Right renal pelvis (tissue), 4 donors: ENCODE data around the gene ASTE1. TPM values are rescaled to one million over a fixed set of nuclear protein-coding genes. Genes with fewer than 3 reads are reported as not detected.
"Not testable (repeated sequence)": the region's sequence is repeated elsewhere in the genome, so short reads cannot be mapped to it uniquely, and the experiment has no call there.

ENCODE experiments used
- DNase-seq, 4 donors: peaks; one replicate each; pipeline ENCODE4 v3.0.0-alpha.2; 2013; ENCODE audit warnings: low read depth in 4 of 4, low spot score in 3 of 4, missing footprints in 1 of 4
- polyA plus RNA-seq, 4 donors: library from polyadenylated mRNA; unstranded; fragments of 120-200 nt; gene quantifications; one replicate each; pipeline ENCODE4 v1.2.1, GENCODE V29; 2013; ENCODE audit not compliant: insufficient read length in 4 of 4

ASTE1 gene
- polyA plus RNA-seq, 4 donors: 12.1 to 17.6 (median 15.0) TPM

- no peak for DNase-seq
Observed at GRCh38 chr3:131018970-131019369, 7.7 kb downstream of the ASTE1 start.

GRCh38 chr3:131009698-131010097 lies 16.9 kb downstream of the ASTE1 start:
- no peak for DNase-seq

- DNase-seq: no peak
Observed at GRCh38 chr3:131008326-131008725, 18.3 kb downstream of the ASTE1 start.

- DNase-seq: no peak
Observed at GRCh38 chr3:131007782-131008181, 18.8 kb downstream of the ASTE1 start.

DNA sequence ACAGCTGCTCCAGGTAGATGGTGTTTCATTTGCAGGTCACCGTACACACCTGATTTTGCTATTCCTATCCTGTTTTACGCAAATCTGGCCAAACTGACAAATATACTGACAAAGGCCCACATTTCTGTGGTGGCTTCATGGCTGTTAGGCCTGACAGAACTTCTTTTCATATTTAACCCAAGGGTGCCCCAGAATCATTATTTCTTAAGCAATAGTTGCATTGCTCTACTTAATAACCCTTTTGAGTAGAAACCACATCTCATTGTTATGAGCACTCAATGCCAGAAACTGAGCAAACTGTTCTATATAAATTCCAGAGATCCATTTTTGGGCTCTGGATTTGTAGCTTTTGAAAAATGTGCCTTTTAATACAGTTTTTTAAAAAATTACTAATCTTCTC lies 19.4 kb downstream of the ASTE1 start:
- no peak for DNase-seq

GRCh38 chr3:131004603-131005002 lies 22.0 kb downstream of the ASTE1 start:
- DNase-seq: no peak

DNA sequence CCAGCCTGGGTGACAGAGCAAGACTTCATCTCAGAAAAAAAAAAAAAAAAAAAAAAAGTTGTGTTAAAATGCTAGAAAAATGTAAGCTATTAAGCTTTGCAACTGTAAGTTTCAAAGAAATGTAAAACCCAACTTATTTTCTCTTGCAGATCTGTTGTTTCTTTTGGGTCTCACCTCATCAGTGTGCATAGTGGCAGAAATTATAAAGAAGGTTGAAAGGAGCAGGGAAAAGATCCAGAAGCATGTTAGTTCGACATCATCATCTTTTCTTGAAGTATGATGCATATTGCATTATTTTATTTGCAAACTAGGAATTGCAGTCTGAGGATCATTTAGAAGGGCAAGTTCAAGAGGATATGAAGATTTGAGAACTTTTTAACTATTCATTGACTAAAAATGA lies 25.6 kb downstream of the ASTE1 start:
- no peak for DNase-seq

GRCh38 chr3:130997289-130997688 lies 29.3 kb downstream of the ASTE1 start:
- DNase-seq: no peak

DNA sequence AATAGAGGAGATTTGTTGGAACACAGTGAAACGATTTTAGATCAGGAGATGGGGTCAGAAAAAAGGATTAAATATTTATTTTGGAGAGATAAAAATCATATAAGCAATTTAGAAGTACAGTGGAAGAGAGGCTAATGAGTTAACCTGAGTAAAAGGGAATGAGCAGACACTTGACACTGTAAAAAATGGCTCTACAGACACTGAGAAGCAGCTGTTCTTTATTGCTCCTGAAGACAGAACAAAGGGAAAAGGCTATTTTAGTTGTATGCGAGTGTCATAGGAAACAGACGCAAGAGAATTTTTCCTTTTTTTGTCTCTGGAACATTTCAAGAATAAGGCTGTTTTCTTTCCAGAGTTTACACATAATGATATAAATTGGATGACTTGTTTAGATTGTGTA lies 34.3 kb downstream of the ASTE1 start:
- no peak for DNase-seq

DNA sequence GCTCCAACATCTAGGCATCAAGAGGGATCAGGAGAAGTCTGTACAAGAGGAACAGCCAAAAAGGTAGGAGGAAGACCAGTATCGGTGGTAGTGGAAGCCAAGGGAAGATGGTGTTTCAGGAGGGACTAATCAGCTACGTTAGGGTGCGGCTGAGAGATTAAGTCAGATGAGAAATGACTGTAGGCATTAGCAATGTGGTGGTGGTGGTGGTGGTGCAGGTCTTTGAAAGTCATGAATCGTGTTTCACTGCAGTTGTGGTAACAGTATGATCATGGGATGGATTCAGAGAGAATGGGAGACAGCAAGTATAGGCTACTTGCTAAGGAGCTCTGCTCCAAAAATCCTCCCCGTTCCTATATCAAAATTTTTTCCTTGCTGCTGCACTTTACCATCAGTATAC lies 35.5 kb downstream of the ASTE1 start:
- no peak for DNase-seq

- no peak for DNase-seq
Observed at GRCh38 chr3:130990282-130990681, 36.3 kb downstream of the ASTE1 start.

DNA sequence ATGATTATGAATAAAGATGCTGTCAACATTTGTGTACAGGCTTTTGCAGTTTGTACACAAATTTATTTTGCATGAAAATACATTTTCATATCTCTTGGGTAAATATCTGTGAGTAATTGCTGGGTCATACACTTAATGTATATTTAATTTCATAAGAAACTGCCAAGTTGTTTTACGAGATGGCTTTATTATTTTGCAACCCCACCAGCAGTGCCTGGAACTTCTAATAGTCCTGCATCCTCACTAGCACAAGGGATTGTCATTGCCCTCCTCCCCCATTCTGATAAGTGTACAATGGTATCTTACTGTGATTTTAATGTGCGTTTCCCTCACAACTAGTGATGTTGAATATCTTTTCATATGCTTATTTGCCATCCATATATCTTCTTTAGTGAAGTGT lies 45.2 kb downstream of the ASTE1 start:
- no peak for DNase-seq

DNA sequence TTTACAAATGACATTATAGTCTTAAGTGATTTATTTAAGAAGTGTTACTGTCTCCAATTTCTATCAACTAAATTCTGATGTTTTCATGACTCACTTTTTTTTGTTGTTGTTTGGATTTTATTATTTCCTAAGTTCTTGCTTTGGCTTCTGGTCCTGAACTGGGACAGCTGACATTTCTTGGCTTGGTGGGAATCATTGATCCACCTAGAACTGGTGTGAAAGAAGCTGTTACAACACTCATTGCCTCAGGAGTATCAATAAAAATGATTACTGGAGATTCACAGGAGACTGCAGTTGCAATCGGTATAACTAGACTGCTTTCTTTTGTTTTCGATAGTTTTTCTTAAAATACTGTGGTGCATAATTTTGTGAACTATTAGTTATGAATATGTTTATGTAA lies 47.5 kb downstream of the ASTE1 start:
- no peak for DNase-seq

DNA sequence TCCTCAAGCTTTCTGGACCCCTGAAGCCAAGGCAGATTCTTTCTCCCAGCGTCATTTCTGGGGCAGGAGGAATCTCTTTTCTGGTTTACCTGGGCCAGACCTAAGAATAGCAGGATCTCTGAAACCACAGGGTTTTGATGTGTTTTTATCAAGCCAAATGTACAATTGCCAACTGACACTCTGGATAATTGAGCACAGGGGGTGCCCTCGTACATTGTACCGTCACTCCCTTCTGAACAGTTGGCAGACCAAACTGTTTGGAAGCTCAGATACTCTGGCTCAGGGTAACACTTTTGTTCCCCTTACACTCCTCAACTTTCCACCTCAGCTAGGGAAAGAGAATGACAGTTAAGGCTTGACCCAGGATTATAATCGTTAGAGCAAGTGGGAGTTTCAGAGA lies 49.9 kb downstream of the ASTE1 start:
- DNase-seq: no peak

DNA sequence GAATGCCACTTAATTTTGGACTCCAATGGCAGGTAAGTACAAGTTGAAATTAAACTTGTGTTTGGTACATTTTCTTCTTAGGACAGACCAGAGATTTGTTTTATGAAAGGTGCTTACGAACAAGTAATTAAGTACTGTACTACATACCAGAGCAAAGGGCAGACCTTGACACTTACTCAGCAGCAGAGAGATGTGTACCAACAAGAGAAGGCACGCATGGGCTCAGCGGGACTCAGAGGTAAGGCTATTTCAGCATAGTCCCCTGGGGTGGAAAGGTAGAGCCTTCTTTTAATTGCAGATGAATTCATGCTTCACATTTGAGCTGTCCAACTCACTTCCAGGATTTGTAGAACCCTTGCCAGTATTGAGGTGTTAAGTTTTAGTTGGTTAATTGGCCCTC lies 51.4 kb downstream of the ASTE1 start:
- DNase-seq: no peak

DNA sequence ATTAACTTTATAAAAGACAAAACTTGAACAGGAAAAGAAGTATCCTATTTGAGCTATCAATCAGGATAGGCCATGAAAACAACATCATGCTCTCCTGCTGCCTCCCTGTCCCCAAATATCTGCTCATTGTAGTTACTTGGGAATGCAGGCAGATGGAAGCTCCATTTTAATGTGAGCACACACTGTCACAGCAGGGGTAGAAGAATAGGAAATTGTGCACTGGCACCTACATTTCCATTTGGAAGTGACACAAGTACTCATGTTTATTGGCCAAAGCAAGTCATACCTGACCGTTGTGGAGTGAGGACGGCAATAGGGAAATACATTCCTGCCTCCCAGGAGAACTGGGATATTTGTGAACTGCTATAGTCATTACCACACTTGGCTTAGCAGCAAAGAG lies 52.4 kb downstream of the ASTE1 start:
- no peak for DNase-seq

DNA sequence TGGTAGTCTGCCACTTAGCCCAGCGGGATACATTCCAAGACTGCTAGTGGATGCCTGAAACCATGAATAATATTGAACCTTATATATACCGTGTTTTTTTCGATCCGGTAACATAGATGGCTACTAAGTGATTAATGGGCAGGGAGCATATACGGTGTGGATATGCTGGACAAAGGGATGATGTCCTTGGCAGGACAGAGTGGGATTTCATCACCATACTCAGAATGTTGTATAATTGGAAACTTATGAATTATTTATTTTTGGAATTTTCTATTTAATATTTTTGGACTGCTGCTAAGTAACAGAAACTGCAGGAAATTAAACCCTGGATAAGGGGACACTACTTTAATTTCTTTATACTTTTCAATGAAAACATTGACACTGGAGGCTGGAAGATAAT lies 53.2 kb downstream of the ASTE1 start:
- DNase-seq: no peak

GRCh38 chr3:130972592-130972991 lies 54.0 kb downstream of the ASTE1 start:
- DNase-seq: not testable (repeated sequence)

DNA sequence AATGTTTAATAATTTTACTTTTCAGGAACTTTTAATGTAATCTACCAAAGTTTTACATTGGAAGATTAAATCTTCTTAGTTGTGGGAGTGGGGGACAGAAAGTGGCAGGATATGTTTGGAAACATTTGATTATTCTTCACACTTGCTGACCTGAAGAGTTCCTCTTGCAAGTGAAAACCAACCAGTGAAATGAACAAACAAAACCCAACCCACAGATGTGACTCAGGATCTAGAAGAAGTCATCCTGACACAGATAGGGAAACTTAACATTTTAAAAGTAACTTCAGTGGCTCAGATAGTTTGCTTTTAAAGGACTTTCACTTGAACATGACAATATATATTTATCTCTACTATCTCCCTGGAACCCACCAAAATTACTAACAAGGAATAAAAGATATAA lies 55.4 kb downstream of the ASTE1 start:
- DNase-seq: no peak

DNA sequence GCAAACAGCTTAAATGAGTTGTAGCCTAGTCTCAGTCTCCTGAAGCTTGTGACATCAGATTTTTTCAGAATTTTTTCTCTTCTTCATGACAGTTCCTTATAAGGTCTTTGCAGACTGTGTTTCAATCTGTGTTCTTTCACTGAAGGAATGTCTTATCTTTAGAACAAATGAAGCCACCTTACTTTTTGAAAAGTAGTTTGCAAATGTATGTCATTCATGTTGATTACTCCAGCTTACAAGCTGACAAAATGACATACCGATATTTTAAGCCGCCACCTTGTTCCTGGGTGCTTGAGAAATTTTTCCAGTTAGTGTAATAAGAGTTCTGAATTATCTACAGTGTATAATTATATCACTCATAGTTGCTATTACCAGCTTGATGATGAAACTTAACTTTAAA lies 57.0 kb downstream of the ASTE1 start:
- no peak for DNase-seq

- DNase-seq: no peak
Observed at GRCh38 chr3:130968221-130968620, 58.4 kb downstream of the ASTE1 start.

DNA sequence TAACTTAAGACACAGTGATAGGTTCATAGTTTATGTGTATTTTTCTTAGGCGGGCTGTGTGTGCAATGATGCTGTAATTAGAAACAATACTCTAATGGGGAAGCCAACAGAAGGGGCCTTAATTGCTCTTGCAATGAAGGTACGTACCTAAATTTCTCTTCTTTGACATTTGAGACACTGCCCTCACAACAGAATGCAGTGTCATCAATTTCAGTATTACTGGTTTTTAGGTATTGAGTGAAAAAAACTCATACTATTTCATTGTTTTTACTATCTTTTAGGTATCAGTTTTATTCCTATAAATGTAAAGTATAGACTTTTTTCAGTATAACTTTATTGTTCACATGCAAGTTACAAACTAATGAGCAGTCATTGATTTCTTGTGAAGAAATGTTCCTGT lies 59.3 kb downstream of the ASTE1 start:
- no peak for DNase-seq

GRCh38 chr3:130963878-130964277 lies 62.7 kb downstream of the ASTE1 start:
- DNase-seq: no peak
